Measurements from ENCODE around the gene MLN.

Gene MLN

DNA sequence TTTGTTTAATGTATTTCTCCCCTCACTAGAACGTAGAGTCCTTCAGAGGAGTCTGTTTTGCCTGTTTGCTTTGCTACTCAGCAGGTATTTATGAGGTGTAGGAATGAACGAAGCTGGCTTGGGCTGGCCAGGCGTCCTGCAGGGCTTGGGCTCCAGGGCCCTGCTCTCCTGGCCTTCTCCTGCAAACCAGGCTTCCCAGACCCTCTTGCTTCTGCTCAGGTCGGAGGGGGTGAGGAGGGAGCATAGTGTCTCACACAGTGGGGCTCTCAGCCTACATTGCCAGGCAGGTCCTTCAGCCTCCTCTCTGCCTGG is 24.6 kb upstream of the MLN start:
- no peaks in the 10 kb centered on the region for H3K36me3 Mint-ChIP-seq (ENCODE audit: low read depth)
- no peak overlapping the region for H3K4me3 Mint-ChIP-seq
- H3K27ac Mint-ChIP-seq: no peak overlapping the region
- intact Hi-C loops (cut with micrococcal nuclease): no loop called here
- H3K4me1 Mint-ChIP-seq (ENCODE audit: low read depth): no peaks in the 10 kb centered on the region
- H3K27me3 Mint-ChIP-seq: peaks cover 23% of the 10 kb centered on the region
- H3K9me3 Mint-ChIP-seq: no peaks in the 10 kb centered on the region

- intact Hi-C loops (cut with micrococcal nuclease): no loop called here
- no peaks in the 10 kb centered on the region for H3K36me3 Mint-ChIP-seq (ENCODE audit: low read depth)
- peaks cover 23% of the 10 kb centered on the region for H3K27me3 Mint-ChIP-seq
- H3K9me3 Mint-ChIP-seq: no peaks in the 10 kb centered on the region
- H3K27ac Mint-ChIP-seq: no peak overlapping the region
- no peaks in the 10 kb centered on the region for H3K4me1 Mint-ChIP-seq (ENCODE audit: low read depth)
- no peak overlapping the region for H3K4me3 Mint-ChIP-seq
These were observed 24.0 kb upstream of the MLN start for GRCh38 chr6:33827546-33828451.

GRCh38 chr6:33826537-33826936 is 22.7 kb upstream of the MLN start:
- Mint-ChIP-seq H3K27me3 (peaks cover 28% of the 10 kb centered on the region), H3K4me3 (no peak overlapping the region), H3K4me1 (ENCODE audit: low read depth) (no peaks in the 10 kb centered on the region), H3K9me3 (no peaks in the 10 kb centered on the region), H3K27ac (no peak overlapping the region), H3K36me3 (ENCODE audit: low read depth) (no peaks in the 10 kb centered on the region)
- intact Hi-C loops (cut with micrococcal nuclease): no loop called here

DNA sequence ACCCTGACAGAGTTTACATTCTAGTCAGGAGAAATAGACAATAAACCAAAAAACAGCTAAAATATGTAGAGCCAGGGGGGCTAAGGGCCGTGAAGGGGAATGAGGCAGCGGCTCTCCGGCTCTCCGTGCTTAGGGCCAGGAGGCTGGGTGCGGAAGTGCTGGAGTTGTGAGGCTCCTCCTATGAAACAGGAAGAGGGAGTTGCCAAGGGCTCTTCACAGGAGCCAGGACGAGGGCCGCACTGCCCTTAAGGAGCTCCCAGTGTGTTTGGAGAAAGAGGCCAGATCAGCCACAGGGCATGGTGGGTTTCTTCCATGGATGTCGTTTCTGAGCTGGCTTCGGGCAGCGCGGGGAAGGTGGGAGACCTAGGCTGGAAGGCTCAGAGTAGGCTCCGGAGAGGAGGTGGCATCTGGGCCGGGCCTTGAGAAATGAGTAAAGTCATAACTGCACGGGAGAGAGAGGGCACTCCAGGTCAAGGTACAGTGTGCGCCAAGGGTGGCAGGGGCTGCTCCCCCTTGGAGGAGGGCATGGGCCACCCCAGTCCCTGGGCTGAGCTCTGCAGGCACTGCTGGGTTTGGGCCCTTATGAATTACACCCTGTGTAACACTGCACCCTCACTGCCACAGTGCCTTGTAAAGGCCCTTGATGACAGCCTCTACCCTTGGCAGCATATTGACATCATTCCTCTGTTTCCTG is 20.8 kb upstream of the MLN start:
- intact Hi-C loops (cut with micrococcal nuclease): no loop called here
- H3K36me3 Mint-ChIP-seq (ENCODE audit: low read depth): no peaks in the 10 kb centered on the region
- H3K4me3 Mint-ChIP-seq: no peak overlapping the region
- no peak overlapping the region for H3K27ac Mint-ChIP-seq
- H3K27me3 Mint-ChIP-seq: peaks cover 32% of the 10 kb centered on the region
- no peaks in the 10 kb centered on the region for H3K4me1 Mint-ChIP-seq (ENCODE audit: low read depth)
- H3K9me3 Mint-ChIP-seq: no peaks in the 10 kb centered on the region

DNA sequence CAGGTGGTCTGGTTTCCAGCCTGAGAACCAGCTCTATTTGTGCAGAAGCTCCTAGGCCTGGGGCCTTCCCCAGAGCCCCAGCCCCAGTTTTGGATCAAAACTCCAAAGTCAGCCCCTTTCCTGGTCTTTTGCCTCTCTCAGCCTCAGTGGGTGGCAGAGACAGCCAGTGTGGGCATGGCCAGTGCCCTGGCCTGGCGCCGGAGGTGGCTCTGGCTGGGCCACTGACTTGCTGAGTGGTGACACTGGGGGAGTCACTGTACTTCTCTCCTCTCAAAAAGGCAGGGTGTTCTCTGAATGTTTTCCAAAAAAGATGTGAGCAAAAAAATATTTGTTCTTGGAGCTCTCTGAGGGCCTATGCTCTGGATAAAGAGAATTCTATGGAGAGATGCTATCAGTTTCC is 20.0 kb upstream of the MLN start:
- no peak overlapping the region for H3K4me3 Mint-ChIP-seq
- peaks cover 26% of the 10 kb centered on the region for H3K27me3 Mint-ChIP-seq
- no peaks in the 10 kb centered on the region for H3K4me1 Mint-ChIP-seq (ENCODE audit: low read depth)
- intact Hi-C loops (cut with micrococcal nuclease): no loop called here
- no peak overlapping the region for H3K27ac Mint-ChIP-seq
- H3K36me3 Mint-ChIP-seq (ENCODE audit: low read depth): no peaks in the 10 kb centered on the region
- no peaks in the 10 kb centered on the region for H3K9me3 Mint-ChIP-seq

- Mint-ChIP-seq H3K4me1 (ENCODE audit: low read depth) (no peaks in the 10 kb centered on the region), H3K9me3 (no peaks in the 10 kb centered on the region), H3K27ac (no peak overlapping the region), H3K36me3 (ENCODE audit: low read depth) (no peaks in the 10 kb centered on the region), H3K27me3 (peaks cover 20% of the 10 kb centered on the region), H3K4me3 (no peak overlapping the region)
- intact Hi-C loops (cut with micrococcal nuclease): no loop called here
These were observed 19.0 kb upstream of the MLN start for GRCh38 chr6:33822575-33823395.

- no peaks in the 10 kb centered on the region for H3K36me3 Mint-ChIP-seq (ENCODE audit: low read depth)
- H3K9me3 Mint-ChIP-seq: no peaks in the 10 kb centered on the region
- H3K27me3 Mint-ChIP-seq: peaks cover 20% of the 10 kb centered on the region
- H3K4me3 Mint-ChIP-seq: no peak overlapping the region
- H3K4me1 Mint-ChIP-seq (ENCODE audit: low read depth): no peaks in the 10 kb centered on the region
- intact Hi-C loops (cut with micrococcal nuclease): no loop called here
- H3K27ac Mint-ChIP-seq: no peak overlapping the region
These were observed 17.1 kb upstream of the MLN start for GRCh38 chr6:33820784-33821520.

DNA sequence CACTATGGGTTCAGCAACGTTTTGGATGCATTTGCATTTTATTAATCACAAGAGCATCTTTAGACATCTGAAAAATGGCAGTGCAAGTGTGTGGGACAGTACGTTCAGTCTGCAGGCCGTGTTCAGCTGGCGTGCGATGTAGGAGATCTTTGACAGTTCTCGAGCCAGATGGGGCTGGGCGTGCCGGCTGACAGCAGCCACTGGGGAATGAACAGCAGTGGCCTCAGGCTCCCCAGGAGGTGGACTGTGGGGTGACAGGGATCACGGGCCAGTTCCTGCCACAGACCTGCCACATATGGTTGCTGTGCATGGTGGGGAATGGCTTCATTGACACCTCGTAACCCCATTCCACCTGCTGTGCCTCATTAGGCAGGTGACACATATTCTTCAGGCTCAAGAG is 16.4 kb upstream of the MLN start:
- Mint-ChIP-seq H3K9me3 (no peaks in the 10 kb centered on the region), H3K4me1 (ENCODE audit: low read depth) (no peaks in the 10 kb centered on the region), H3K27ac (no peak overlapping the region), H3K36me3 (ENCODE audit: low read depth) (no peaks in the 10 kb centered on the region), H3K27me3 (peaks cover 25% of the 10 kb centered on the region), H3K4me3 (no peak overlapping the region)
- intact Hi-C loops (cut with micrococcal nuclease): no loop called here

GRCh38 chr6:33819021-33819420 is 15.2 kb upstream of the MLN start:
- Mint-ChIP-seq H3K4me3 (no peak overlapping the region), H3K4me1 (ENCODE audit: low read depth) (no peaks in the 10 kb centered on the region), H3K27ac (no peak overlapping the region), H3K27me3 (peaks cover 32% of the 10 kb centered on the region), H3K36me3 (ENCODE audit: low read depth) (no peaks in the 10 kb centered on the region), H3K9me3 (no peaks in the 10 kb centered on the region)
- intact Hi-C loops (cut with micrococcal nuclease): no loop called here

DNA sequence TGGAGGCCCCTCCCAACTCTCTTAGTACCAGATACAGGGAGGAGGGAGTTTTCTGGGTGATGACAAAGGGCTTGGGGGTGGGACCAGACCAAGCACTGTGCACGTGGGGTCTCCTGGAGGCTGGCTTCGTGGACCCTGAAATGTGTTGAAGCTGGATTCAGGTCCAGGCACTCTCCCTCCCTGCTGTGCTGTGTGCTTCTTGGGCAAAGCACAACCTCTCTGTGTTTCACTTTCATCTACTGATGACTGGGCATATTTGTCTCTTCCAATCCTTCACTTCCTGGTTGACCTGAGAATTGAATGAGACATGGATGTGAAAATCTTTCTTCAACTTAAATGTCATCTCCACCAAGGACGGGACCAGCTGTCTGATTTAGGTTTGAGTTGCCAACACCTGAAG is 14.5 kb upstream of the MLN start:
- Mint-ChIP-seq H3K4me1 (ENCODE audit: low read depth) (no peaks in the 10 kb centered on the region), H3K36me3 (ENCODE audit: low read depth) (no peaks in the 10 kb centered on the region), H3K27me3 (peaks cover 37% of the 10 kb centered on the region), H3K27ac (no peak overlapping the region), H3K9me3 (no peaks in the 10 kb centered on the region), H3K4me3 (no peak overlapping the region)
- intact Hi-C loops (cut with micrococcal nuclease): no loop called here

DNA sequence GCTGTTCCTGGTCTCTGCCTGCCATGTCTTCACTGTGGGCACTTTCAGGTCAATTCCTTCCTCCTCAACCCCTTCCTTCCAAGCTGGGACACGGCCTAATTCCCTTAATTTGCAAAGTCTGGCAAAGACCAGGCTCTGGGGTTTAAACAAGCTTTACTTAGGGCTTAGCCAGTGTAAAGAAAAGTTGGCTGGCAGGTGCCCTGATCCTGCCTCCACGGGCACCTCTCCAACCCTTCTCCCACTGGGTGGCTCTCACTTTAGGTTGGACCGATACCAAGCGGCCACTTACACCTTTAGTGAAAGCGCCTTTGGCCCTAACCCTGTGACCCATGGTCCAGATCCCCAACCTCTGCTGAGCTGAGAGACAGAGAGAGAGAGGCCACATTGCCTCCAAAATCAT is 13.7 kb upstream of the MLN start:
- Mint-ChIP-seq H3K27ac (no peak overlapping the region), H3K36me3 (ENCODE audit: low read depth) (no peaks in the 10 kb centered on the region), H3K4me3 (no peak overlapping the region), H3K9me3 (no peaks in the 10 kb centered on the region), H3K27me3 (peaks cover 36% of the 10 kb centered on the region), H3K4me1 (ENCODE audit: low read depth) (no peaks in the 10 kb centered on the region)
- intact Hi-C loops (cut with micrococcal nuclease): no loop called here

- Mint-ChIP-seq H3K4me1 (ENCODE audit: low read depth) (no peaks in the 10 kb centered on the region), H3K27ac (no peak overlapping the region), H3K9me3 (no peaks in the 10 kb centered on the region), H3K36me3 (ENCODE audit: low read depth) (no peaks in the 10 kb centered on the region), H3K4me3 (no peak overlapping the region), H3K27me3 (peaks cover 40% of the 10 kb centered on the region)
- intact Hi-C loops (cut with micrococcal nuclease): no loop called here
These were observed 13.1 kb upstream of the MLN start for GRCh38 chr6:33816911-33817310.

DNA sequence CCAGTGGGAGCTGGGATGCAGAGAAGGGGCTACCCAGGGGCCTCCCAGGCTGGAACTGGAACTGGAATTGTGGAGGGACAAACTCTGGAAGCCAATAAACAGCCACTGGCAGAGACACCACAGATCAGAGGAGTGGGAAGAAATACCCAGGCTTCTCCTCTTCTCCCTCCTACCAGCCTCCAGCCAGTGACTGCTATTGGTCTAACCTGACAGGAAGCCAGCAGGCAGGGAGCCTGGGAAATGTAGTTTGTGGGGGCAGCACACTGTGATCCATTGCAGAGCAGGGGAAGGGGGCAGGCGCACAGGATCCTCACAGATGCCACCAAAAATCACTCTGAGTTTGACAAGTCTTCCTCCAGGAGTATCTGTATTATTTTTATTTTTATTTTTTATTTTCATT is 12.1 kb upstream of the MLN start:
- H3K4me3 Mint-ChIP-seq: no peak overlapping the region
- H3K27ac Mint-ChIP-seq: no peak overlapping the region
- H3K9me3 Mint-ChIP-seq: no peaks in the 10 kb centered on the region
- no peaks in the 10 kb centered on the region for H3K4me1 Mint-ChIP-seq (ENCODE audit: low read depth)
- peaks cover 42% of the 10 kb centered on the region for H3K27me3 Mint-ChIP-seq
- intact Hi-C loops (cut with micrococcal nuclease): no loop called here
- no peaks in the 10 kb centered on the region for H3K36me3 Mint-ChIP-seq (ENCODE audit: low read depth)

Data from dendritic cell treated with granulocyte-macrophage colony-stimulating factor and Interleukin-4, amounts not matched to agents 40 ng/mL and 50 ng/mL, for 4 days (primary cell).